CD4-positive, alpha-beta T cell treated with Interleukin-1 beta for 1 hour (primary cell): ENCODE measurements around the gene SMARCB1.
A peak's percentile ranks its signal among the peaks of the same experiment; 100 is the strongest.

Experiments
- DNase-seq, 2 donors: peaks; one replicate each; pipeline ENCODE4 v3.0.0-alpha.2; 2020 to 2022

Gene SMARCB1

DNA sequence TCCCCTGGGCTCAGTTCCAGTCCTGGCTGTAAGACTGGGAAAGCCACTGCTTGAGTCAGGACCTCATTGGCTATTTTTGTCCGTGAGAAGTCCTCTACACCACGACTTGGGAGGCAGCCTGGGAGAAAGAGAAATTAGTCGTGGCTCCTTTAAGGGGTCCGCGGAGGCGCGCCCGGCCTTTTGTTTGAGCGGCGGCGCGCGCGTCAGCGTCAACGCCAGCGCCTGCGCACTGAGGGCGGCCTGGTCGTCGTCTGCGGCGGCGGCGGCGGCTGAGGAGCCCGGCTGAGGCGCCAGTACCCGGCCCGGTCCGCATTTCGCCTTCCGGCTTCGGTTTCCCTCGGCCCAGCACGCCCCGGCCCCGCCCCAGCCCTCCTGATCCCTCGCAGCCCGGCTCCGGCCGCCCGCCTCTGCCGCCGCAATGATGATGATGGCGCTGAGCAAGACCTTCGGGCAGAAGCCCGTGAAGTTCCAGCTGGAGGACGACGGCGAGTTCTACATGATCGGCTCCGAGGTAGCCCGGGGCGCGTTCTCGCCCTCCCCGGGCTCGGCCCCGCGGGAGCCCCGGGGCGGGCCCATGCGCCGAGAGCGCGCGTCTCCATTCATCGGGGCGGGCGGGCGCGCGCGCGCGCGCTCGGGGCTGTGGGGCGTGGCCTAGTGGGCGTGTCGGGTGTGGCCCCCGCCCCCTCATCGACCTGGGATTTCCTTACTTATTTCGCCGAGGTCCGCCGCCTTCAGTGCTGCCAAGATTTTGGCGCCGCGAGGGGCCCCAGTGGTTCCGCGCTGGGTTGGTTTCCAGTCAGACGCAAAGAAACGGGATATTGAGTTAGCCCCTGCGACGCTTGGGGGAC lies at the start of gene SMARCB1:
Gene SMARCB1 (plus strand): TSS at position 215 of the 848 bp plus-strand sequence. CDS start 204 bp downstream, at position 419.
- DNase-seq = peak; percentile 89 to 94

DNA sequence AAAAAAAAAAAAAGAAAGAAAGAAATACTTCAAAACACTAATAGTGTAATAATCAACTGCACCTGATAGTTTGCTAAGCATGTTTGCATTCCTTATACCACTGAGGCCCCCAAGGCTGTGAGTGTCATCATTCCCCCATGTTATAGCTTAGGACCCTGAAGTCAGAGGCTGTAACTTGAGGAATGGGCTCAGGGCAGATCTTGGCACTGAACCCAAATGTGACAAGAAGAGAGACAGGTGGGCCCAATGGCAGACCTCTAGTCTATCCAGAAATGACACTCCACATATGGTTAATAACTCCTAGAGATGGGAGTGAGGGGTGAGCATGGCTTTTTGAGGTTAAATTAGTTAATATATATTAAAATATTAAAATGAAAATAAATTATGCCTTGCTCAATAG lies 49.1 kb upstream of the SMARCB1 start:
- no peak for DNase-seq

DNA sequence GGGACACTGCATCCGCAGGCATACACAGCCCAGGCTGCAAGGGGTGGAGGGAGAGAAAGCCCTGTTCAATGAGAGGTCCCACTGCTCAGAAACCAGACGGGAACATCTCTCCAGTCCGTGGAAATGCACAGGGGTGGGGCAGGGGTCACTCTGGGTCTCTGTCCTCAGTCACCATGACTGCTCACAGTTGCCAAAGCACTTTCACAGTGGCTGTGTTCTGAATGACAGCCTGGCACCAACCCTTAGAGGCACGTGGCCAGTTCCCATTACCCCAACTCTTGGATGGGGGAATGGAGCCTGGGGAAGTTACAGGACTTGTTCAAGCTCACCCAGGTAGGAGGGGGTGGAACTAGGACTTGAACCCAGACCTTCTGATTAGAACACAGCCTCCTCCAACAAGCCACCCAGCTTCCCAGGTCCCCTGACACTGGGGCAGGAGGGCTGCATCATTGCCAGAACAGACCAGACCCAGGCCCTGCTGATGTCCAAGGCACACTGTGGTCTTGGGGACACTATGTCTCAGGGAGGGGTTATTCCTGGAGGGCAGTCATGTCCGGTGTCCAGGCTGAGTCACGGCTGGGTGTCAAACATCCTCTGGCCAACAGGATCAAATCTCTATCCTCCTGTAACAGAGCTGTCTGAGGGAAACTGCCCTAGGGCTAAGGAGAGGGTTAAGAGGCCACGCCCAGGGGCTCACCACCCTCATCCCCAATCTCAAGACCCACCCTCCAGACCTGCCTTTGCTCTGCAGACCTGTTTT lies 44.1 kb upstream of the SMARCB1 start:
- no peak for DNase-seq

DNA sequence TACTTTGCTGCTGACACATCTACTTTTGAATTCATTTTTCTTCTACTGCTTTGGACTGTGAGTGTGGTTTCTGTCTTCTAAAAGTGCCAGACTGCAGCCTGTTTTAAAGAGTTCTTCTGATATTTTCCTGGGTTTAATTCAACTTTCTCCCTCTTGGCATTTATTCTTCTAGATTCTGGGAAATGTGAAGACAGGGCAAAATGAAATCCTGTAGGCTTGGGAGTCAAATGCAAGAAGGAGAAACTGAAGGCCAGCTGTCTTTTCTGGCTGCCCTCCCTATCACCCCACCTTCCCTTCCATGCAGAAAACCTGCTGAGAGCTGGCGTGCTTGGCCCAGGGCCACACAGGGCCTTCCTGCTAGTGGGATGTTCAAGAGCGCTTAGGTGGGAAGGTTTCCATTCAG lies 43.5 kb upstream of the SMARCB1 start:
- no peak for DNase-seq

DNA sequence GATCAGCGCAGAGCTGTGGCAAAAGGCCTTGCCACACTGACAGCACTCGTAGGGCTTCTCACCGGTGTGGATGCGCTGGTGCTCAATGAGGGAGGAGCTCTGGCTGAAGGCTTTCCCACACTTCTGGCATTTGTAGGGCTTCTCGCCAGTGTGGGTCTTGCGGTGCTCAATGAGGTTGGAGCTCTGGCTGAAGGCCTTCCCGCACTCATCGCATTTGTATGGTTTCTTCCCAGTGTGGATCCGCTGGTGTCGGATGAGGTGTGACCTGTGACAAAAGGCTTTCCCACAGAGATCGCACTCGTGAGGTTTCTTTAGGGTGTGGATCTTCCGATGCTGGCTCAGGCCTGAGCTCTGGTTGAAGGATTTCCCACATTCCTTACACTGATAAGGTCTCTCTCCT lies 42.8 kb upstream of the SMARCB1 start:
- no peak for DNase-seq

DNA sequence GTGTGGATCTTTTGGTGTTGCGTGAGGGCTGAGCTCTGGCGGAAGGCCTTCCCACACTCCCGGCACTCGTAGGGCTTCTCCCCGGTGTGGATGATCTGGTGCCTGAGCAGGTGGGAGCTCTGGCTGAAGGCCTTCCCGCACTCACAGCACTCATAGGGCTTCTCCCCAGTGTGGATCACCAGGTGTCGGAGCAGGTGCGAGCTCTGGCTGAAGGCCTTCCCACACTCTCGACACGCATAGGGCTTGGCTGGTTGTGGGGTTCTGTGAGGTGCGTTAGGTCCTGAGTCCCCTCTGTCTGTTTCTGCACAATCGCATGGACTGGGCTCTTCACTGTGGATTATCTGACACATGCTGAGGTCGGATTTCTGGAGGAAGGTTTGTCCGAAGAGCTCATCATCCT lies 42.3 kb upstream of the SMARCB1 start:
- DNase-seq = no peak

DNA sequence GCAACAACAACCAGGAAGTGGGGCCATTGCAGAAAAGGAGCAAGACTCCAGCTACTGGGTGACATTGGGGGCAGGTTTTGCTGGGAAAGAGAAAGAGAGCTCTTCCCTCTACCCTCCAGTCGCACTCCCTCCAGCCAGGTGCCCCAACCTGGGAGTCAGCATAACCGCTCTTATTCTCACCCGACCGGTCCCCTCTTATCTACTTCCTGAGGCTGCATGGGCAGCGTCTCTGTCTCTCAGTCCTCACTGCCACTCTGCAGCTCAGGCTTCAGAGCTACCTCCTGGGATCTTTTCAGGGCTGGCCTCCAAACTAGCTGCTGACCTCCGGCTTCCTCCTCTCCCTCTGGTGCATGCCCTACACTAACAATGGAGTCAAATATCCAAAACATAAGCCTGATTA lies 41.0 kb upstream of the SMARCB1 start:
- DNase-seq = no peak

DNA sequence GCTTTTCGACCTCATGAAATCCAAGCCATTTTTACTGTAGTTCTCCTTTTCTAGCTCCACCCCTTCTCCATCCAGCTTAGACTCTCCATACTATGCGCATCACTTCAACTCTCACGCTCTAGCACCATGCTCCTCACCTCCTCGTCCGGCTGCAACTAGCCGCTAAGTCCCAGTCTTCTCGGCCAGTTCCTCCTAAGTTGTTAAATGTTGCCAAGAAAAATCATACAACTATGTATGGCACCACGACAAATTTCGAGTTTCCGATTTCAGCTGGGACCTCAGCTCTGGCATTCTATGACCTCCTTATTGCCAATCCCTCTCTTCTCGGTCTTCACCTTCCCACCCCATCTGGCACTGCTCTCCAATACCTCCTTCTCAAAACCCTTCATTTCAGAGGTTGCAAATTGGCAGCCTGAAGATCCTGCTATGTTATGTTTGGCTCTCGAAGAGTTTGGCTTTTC lies 36.9 kb upstream of the SMARCB1 start:
- DNase-seq = no peak

DNA sequence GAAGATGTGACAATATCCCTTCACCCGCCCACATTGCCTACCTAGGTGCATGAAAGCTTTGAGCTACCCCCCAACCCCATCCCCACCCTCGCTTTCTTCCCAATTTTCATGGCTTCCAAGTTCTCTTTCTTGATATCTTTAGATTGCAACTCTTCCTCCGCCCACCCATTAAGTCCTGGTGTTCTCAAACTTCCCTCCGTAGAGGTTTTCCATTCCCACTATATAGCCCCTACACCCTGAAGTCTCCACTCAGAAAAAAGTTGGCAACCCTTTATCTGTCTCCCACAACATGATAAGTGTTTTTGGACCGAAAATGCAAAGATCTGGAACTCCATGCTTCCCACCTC lies 36.4 kb upstream of the SMARCB1 start:
- DNase-seq = no peak

DNA sequence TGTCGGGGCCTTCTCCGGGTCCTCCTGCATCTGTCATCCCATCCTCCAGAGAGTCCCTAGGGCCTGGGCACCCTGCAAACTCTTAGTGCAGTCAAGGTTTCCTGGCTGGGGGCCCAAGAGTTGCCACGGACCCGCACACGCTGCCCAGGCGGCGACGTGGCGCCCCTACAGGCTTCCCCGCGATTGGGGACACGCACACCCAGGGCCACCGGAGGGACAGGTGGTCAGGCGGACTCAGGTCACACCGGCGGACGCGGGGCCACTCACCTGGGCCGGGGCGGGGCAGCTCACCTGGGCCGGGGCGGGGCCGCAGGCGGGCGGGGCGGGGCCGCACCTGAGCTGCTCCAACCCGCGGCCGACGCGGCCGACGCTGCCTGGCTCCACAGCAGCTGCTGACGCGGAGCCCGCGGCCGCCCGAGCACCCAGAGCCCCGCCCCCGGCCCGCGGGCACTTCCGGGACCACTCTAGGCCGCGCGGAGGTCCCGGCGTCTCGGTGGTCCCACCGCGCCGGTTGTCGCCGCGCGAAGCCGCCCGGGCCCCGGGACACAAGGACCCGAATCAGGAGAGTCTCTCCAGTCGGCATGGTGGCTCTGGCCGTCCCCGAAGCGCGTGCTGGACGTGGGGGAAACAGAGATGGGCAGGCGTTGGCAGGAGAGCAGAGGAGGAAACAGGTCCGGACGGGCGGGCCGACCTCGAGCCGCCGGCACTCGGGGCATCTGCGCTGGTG lies 35.9 kb upstream of the SMARCB1 start, which contains the start of gene ZNF70:
Gene ZNF70 (minus strand): TSS at position 399 of the 727 bp plus-strand sequence. CDS start 5,972 bp downstream, outside the sequence.
- DNase-seq = peak; percentile 88 to 91

DNA sequence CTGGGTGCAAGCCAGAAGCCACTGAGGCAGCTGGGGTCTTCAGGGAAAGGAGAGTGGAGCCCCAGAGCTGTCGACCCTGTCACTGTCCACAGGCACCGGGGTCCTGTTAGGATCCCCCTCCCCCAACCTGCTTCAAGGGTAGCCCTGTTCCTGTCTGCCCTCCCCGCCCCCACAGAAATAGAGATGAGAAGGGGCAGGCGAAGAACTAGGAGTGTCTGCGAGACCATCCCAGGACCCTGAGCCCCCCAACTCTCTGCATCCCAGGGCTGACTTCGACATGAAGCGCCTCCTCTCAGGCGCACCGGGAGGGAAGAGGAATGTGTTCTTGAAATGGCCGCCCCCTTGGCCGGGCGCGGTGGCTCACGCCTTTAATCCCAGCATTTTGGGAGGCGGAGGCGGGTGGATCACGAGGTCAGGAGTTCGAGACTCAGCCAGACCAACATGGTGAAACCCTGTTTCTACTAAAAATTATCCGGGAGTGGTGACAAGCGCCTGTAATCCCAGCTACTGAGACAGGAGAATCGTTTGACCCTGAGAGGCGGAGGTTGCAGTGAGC lies 35.2 kb upstream of the SMARCB1 start:
- no peak for DNase-seq

DNA sequence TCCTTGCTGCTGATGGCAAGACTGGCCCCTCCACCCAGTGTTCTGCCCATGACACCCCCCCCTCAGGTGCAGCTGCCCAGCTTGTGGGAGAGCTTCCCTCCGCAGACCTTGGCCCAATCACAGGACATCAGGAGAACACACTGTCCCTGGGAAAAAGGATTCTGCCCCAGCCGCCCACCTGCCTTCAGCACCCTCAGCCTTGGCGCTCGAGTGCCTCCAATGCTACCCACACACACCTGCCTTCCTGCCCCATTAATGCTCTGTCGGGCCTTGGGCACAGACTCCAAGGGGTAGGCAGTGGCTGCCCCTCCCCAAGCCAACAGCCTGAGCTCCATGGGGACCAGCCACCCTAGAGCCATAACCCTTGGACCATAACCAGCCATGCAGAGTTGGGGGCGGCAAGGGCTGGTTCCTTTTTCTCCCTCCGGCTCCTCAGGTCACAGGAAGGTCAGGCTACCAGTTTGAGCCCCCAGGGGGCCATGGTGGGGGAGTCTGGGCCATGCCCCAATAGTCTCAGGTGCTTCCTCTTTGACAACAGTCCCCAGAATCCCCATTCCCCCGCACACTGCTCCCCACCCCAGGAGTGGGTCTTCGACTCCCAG lies 34.6 kb upstream of the SMARCB1 start:
- DNase-seq = peak in 1 of 2 donors; percentile 80

DNA sequence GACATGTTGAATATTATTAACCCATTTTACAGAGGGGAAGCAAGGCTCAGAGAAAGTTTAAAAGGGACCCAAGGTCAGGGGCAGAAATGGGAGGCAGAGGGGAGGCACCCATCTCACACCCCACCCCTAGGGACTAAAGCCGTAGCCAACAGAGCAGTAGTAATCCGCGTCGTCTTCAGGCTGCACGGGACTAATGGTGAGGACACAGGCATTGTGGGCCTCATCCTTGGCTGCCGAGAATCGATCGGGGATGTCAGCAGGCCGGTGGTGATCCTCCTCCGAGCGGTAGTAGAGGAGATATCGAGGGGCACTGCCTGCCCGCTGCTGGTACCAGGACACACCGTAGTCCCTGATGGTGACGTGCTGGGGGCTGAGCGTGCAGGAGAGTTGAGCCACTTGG lies 34.0 kb upstream of the SMARCB1 start:
- DNase-seq = no peak

DNA sequence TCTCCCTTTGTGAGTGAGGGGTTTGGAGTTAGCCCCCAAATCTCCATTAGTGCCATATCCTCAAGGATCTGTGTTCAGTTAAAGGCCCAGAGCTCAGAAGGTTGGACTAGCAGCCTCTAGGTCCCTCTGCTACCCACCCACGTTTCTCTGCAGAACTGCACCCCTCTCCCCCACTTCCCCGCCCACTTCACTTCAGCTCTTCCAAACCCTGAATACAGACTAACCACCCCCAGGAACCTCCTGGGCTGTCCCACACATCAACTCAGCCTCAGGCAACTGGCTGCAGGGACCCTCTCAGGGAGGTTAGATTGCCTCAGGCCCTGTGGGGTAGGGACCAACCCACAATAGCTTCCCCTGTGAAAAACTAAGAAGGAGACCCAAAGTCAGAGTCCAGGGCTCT lies 33.4 kb upstream of the SMARCB1 start:
- DNase-seq = no peak

DNA sequence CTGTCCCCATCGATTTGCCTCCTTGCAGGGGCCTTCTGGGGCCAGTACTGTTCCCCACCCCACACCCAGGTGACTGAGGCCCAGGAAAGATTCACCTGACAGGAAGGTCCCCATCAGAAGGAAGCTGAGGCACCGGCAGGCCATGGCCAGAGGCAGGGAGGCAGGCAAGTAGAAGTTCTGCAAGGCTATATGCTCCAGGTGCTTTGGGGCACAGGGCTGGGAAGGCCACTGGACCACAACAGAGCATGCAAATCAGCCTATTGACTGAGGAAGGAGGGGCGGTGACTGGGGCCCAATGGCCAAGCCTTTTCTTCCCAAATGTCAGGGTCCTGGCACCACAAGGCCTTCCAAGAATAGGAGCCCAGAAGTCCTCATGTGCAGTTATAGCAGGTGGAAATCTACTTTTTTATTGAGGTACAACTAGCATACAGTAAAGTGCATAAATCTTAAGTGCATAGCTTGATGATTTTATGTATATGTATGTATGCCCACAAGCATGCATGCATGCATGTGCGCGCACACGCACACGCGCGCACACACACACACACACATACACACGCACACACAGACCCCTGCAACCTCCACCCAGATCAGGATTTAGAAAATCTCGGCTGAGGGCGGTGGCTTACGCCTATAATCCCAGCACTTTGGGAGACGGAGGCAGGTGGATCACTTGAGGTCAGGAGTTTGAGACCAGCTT lies 32.4 kb upstream of the SMARCB1 start, which contains the start of gene VPREB3:
Gene VPREB3 (minus strand): TSS at position 206 of the 700 bp plus-strand sequence. CDS start 62 bp downstream, at position 144.
- DNase-seq = peak in 1 of 2 donors; percentile 6

DNA sequence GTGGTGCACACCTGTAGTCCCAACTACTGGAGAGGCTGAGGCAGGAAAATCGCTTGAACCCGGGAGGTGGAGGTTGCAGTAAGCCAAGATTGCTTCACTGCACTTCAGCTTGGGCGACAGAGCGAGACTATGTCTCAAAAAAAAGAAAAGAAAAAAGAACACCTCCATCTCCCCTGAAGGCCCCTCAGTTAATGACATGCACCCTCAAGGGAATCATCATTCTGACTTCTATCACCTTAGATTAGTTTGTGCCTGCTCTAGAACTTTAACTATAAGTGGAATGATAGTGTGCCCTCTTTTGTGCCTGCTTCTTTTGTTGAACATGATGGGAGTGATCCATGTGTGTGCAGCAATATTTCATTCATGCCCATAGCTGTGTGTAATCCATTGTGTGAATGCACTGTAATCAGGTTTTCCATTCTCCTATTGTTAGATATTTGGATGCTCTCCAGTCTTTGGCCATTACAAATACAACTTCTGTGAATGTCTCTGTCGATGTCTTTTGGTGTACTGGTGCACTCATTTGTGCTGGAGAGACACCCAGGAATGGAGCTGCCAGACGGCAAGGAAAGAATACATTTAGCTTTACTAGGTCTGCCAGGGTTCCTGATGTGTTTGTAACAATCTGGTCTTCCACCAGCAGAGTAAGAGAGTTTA lies 31.7 kb upstream of the SMARCB1 start:
- no peak for DNase-seq

DNA sequence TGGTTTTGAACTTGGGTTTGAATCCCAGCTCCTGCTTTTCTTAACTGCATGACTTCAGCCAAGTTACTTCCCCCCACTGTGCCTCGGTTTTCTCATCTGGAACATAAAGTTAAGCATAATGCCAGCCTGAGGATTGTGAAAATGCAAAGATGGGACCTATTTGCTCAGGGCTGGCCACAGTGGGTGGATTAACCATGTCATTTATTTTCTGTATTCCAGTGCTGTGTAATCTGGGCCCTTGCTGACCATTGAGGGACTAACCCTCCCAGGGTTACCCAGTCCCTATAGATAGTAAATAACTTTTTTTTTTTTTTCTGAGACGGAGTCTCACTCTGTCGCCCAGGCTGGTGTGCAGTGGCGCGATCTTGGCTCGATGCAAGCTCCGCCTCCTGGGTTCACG lies 31.1 kb upstream of the SMARCB1 start:
- DNase-seq = no peak

DNA sequence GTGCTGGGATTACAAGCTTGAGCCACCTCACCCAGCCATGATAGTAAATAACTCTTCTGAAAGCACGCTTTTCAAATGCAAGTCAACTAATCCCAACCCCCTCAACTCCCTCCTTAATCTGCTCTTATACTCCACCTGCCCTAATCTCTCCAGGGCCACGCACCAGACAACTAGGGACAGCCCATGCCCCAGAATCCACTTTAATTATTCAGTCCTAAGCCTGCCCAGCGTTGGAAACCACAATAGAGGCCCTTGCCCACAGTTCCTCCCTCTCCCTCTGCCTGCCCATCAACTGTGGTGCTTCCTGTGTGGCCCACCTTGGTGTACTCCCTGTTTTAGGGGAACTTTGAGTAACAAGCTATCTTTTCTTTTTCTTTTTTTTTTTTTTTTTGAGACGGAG lies 29.9 kb upstream of the SMARCB1 start:
- DNase-seq = no peak

DNA sequence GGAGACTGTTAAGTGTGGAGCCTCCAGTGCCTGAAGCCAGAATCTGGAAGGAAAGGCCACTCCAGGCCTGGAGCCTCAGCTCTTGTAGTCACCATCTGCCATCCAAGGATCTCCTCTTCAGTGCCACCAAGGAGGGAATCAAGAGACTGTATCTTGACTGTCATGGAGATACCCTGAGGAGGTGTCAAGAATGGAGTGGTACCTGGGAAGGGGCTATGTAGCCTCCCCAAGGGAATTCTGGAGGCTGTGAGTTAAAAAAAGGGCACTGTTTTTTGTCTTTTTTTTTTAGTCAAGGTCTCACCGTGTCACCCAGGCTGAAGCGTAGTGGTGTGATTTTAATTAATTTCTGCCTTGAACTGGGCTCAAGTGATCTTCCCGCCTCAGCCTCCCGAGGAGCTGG lies 27.2 kb upstream of the SMARCB1 start:
- DNase-seq = no peak

DNA sequence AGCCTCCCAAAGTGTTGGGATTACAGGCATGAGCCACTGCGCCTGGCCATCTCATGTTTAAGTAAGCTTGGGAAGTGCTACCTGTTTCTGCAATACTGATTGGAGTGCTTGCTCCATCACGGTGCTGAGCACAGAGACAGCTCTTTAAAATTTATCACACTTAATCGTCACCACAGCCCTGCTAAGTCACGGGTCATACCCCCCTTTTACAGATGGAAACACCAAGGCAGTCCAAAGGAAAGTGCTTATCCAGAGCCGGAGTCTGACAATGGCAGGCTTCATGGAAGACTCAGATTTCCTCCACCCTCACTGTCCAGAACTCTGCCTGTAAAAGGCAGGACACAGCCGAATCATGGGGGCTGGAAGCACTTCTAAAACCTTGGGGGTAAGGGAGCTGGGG lies 26.7 kb upstream of the SMARCB1 start:
- DNase-seq = no peak
